ENCODE measurements around the gene PTDSS2. TPM values are rescaled to one million over a fixed set of nuclear protein-coding genes. Genes with fewer than 3 reads are reported as not detected.
A peak's percentile ranks its signal among the peaks of the same experiment; 100 is the strongest.
"Not testable (repeated sequence)": the region's sequence is repeated elsewhere in the genome, so short reads cannot be mapped to it uniquely, and the experiment has no call there.

Gene PTDSS2
- total RNA-seq, 1 donor from 2014 or later = 27.8 TPM

- ATAC-seq (no peak), DNase-seq (ENCODE audit: missing footprints) (no peak)
- intact Hi-C loops (cut with DNase I) = no loop called here
Measured at GRCh38 chr11:425301-425700, 24.8 kb upstream of the PTDSS2 start.

DNA sequence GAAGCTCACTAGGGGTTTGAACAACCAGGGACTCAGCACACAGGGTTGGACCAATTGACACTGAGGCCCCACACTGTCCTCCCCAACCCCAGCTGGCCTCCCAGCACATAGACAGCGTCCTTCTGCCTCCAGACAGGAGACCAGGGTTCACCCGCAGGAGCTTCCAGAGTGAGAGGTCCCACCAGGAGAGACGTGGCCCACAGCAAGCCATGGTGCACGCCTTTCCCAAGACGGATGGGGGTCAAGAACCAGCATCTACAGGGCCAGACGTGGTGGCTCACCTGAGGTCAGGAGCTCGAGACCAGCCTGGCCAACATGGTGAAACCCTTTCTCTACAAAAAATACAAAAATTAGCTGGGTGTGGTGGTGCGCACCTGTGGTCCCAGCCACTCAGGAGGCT lies 23.2 kb upstream of the PTDSS2 start:
- DNase-seq (ENCODE audit: missing footprints) = peak; percentile 46
- ATAC-seq = no peak
- intact Hi-C loops (cut with DNase I) = no loop called here

GRCh38 chr11:428295-428694 lies 21.8 kb upstream of the PTDSS2 start:
- peak; percentile 67 for DNase-seq (ENCODE audit: missing footprints)
- intact Hi-C loops (cut with DNase I) = no loop called here
- no peak for ATAC-seq

DNA sequence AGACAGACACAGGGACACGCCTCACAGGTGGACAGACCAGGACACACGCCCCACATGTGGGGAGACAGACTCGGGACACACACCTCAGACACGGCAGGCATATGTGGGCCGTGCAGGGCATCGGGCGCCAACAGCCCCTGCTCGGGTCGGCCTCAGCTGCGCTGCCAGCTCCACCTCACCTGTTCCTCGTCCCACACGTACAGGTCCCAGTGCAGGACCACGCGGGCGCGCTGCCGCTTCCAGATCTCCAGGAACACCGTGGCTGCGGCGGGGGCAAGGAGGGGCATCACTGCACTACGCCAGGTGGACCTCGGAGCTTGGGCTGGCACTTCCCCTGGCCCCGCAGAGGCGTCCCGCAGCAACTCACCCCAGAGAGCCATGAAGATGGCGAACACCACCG lies 20.7 kb upstream of the PTDSS2 start:
- DNase-seq (ENCODE audit: missing footprints) (peak; percentile 65), ATAC-seq (no peak)
- intact Hi-C loops (cut with DNase I) = no loop called here

GRCh38 chr11:429931-430456 lies 20.1 kb upstream of the PTDSS2 start:
- peak; percentile 45 for DNase-seq (ENCODE audit: missing footprints)
- no peak for ATAC-seq
- intact Hi-C loops (cut with DNase I) = no loop called here

DNA sequence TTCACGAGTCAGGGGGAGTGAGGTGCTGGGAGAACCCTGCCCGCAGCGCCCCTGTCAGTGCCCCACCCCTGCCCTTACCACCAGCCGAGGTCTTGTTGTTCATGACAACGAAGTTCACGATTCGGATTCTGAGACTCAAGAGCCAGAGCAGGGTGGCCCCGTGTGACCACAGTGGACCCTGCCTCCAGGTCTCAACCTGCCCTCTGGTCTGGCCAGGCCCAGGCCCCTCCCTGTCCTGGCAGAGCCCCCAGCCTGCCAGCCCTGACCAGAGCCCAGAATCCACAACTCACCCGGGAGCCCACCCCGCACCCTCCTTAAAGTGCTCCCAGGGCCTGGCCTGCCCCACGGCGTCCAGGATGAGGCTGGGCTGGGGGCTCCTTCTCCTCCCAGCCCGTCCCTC lies 18.2 kb upstream of the PTDSS2 start:
- intact Hi-C loops (cut with DNase I) = no loop called here
- ATAC-seq = no peak
- peak; percentile 40 for DNase-seq (ENCODE audit: missing footprints)

DNA sequence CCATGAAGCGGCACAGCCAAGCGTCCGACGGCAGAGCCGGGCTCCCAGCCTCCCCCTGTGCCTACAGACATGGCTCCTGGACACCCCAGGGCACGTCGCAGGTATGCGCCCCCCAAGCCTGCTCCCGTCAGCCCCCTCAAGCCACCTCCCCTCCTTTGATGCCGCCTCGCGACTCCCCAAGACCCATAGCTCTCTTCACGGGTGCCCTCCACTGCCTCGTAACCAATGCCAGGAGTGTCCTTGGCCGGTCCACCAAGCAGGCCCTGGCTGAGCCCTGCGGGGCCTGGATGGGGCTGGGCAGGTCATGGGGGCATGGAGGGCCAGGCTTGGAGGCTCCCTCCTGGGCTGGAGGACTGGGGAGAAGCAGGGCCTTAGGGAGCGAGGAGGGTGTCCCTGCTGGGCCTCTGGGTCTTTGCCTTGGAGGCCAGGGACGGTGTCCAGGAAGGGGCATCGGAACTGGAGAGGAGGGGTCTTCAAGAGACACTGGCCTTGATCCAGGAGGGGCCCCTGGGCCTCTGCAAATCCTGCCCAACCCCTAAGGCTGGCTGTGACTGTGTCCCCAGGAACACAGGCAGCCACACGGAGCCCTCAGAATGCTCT lies 17.5 kb upstream of the PTDSS2 start:
- no peak for ATAC-seq
- peak; percentile 23 for DNase-seq (ENCODE audit: missing footprints)
- intact Hi-C loops (cut with DNase I) = no loop called here

DNA sequence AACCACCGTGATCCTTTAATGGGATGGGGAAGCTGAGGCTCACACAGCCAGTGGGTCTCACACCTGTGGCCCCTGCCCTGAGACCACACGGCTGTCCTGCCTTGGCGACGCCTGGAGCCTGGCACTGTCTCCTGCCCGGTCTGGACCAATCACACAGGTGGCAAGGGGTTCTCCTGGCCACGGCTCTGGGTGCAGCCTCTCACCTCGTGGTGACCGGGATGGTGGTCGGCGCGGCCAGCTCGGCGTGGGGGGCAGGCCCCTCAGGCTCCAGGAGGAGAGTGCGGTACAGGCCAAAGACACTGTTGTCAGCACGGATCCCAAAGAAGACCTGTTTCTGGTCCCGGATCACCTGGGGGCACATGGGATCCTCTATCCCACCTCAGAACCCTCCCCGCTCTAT lies 17.0 kb upstream of the PTDSS2 start:
- intact Hi-C loops (cut with DNase I) = no loop called here
- DNase-seq (ENCODE audit: missing footprints) = peak; percentile 21
- no peak for ATAC-seq

- ATAC-seq = no peak
- DNase-seq (ENCODE audit: missing footprints) = peak; percentile 62
- intact Hi-C loops (cut with DNase I) = no loop called here
Measured at GRCh38 chr11:433641-434040, 16.4 kb upstream of the PTDSS2 start.

DNA sequence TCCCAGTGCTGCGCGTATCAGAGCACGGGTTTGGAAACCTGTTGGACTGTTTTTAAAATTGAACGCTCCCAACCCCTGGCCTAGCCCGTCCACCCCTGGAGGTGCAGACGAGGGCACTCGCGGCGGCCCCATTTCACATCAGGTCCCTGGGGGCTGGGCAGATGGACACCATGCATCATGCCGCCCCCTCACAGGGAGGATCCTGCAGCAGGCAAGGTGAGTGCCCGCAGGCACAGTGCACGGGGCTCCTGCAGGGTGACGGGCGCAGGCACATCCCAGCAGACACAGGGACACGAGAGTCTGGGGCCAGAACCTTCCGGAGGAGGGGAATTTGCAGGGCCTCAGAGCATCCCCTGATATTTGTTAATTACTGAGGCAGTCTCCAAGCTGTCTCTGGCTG lies 15.6 kb upstream of the PTDSS2 start:
- no peak for ATAC-seq
- intact Hi-C loops (cut with DNase I) = no loop called here
- DNase-seq (ENCODE audit: missing footprints) = peak; percentile 37

DNA sequence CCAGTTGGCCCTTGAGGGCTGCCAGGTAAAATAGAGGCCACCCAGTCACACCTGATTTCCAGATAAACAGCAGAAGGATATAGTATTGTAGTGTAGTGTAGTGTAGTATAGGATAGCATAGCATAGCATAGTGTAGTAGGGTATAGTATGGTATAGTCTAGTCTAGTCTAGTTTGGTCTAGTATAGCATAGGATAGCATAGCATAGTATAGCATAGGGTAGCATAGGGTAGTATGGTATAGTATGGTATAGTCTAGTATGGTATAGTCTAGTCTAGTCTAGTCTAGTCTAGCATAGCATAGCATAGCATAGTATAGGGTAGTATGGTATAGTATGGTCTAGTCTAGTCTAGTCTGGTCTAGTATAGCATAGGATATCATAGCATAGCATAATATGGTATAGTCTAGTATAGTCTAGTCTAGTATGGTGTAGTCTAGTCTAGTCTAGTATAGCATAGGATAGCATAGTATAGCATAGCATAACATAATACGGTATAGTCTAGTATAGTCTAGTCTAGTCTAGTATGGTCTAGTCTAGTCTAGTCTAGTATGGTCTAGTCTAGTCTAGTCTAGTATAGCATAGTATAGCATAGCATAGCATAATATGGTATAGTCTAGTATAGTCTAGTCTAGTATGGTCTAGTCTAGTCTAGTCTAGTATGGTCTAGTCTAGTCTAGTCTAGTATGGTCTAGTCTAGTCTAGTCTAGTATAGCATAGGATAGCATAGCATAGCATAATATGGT lies 14.9 kb upstream of the PTDSS2 start:
- ATAC-seq; DNase-seq (ENCODE audit: missing footprints); intact Hi-C loops (cut with DNase I): not testable (repeated sequence)

GRCh38 chr11:437228-437870 lies 12.7 kb upstream of the PTDSS2 start:
- intact Hi-C loops (cut with DNase I) = no loop called here
- ATAC-seq = no peak
- DNase-seq (ENCODE audit: missing footprints) = peak; percentile 45

GRCh38 chr11:438101-438844 lies 11.8 kb upstream of the PTDSS2 start:
- no peak for ATAC-seq
- intact Hi-C loops (cut with DNase I) = no loop called here
- DNase-seq (ENCODE audit: missing footprints) = peak; percentile 57

DNA sequence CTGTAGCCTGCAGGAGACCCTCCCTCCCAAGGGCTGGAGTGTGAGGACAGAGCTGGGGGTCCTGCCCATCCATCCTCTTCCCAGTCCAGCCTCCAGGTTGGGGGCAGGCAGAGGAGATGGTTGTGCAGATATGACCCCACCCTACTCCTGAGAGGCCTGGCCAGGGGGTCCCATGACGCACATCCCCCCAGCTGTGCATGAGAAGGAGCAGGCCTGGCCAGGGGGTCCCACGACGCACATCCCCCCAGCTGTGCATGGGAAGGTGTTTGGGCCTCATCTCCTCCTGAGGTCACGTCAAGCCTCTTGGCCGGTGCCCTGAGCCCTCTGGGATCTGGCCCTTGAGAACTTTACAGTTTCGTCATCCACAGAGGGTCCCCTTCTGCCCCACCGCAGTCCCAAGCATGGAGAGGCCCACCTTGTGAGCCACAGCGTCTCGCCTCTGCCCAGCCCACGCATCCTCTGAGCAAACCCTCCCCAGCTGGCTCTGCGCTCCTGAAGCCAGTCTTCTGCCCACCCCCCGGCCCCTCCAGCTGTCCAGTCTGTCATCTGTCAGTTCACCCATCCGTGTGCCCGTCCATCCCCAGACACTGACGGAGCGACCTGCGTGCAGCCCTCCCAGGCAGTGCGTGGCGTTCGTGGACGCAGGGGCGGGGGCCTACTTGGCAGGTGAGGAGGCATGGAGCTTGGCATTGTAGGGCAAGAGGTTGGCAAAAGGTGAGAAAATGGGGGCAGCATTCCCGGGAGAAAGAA lies 10.6 kb upstream of the PTDSS2 start:
- ATAC-seq (no peak), DNase-seq (ENCODE audit: missing footprints) (peak; percentile 31)
- intact Hi-C loops (cut with DNase I) = no loop called here

DNA sequence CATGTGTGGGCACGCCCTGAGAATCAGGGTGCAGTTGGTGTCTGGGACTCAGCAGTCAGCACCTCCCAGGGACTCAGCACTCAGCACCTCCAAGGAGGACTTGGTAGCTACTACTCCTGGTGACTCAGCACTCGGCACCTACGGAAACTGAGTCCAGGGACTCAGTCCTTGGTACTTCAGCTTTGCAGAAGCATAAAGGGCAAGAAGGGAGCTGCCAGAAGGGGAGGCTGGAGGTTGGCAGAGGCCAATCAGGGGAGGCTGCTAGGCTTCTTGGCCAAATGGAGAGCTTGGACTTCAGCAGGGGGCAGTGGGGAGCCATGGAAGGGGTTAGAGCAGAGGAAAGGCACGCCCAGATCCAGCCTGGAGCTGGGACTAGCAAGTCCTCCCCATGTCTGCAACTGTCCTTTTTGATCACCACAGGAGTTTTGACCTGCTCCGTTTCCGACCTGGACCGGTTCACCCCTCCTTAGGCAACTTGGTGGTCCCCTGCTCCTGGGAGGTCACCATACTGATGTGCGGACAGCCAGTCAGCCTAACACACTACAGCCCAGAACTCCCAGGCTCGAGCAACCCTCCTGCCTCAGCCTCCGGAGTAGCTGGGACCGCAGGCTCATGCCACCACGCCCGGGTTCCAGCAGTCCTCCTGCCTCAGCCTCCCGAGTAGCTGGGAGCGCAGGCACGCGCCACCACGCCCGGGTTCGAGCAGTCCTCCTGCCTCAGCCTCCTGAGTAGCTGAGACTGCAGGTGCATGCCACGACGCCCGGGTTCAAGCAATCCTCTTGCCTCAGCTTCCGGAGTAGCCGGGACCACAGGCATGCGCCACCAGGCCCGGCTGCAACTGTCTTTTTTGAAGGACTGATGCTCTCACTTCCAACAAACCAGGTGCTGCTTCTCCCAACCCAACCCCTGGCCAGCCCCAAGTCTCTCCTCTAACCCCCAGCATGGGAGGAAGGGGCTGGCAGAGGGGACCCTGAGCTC lies 9.7 kb upstream of the PTDSS2 start:
- no peak for ATAC-seq
- intact Hi-C loops (cut with DNase I) = no loop called here
- DNase-seq (ENCODE audit: missing footprints) = peak; percentile 68

GRCh38 chr11:441043-441417 lies 9.0 kb upstream of the PTDSS2 start:
- DNase-seq (ENCODE audit: missing footprints) (no peak), ATAC-seq (no peak)
- intact Hi-C loops (cut with DNase I) = no loop called here

DNA sequence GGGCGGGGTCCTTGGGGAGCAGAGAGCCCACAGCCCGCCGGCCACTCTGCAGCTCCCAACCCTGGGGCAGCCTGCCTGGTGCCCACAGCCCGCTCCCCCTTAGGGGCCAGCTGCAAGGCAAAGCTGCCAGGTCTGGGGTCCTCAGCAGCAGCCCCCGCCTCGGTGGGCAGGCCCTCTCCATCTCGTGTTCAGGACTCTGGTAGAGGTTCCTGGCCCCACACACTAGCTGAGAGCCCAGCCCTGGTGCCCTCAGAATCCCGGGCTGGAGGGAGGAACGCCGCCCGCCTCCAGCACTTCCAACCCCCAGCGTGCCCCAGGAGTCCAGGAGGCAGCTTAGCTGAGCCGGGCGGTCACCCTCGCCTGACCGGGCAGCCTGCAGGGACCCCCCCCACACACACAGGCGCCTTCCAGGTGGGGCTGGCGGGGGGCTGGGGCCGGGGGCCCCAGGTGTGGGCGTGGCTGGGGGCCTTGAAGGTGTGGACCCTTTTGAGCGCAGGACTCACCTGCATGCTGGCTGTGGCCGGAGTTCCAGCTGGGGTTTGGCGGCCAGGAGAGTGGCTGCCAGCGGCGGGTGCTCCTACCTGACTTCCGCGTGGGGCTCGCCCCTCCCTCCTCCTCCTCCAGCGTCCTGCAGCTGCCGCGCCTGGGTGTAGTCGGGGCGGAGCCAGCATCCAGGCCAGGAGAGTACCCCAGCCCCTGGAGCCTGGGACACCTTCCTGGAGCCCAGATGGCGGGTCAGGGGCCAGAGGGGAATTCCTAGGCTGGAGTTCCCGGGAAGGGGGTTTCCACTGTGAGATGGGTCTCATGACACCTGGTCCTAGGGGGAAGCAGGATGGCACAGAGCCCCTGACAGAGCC lies 8.4 kb upstream of the PTDSS2 start, which contains the start of gene ANO9:
Gene ANO9, minus strand, starts transcription at position 594 of the 857 bp plus-strand sequence. Its CDS starts 85 bp downstream, at position 509.
- intact Hi-C loops (cut with DNase I) = no loop called here
- DNase-seq (ENCODE audit: missing footprints) = no peak

More for the DNA sequence above, 8.4 kb upstream of the PTDSS2 start, which contains the start of gene ANO9:
- no peak for ATAC-seq

All from Right ventricle myocardium inferior (tissue), 1 donor.